ENCODE data around the gene TPK1. TPM values are rescaled to one million over a fixed set of nuclear protein-coding genes. Genes with fewer than 3 reads are reported as not detected.

Gene TPK1
- total and polyA plus RNA-seq, 2 donors (not counting 1 experiment from before 2014, with no cell fraction given), result 2.4 to 4.1 TPM

DNA sequence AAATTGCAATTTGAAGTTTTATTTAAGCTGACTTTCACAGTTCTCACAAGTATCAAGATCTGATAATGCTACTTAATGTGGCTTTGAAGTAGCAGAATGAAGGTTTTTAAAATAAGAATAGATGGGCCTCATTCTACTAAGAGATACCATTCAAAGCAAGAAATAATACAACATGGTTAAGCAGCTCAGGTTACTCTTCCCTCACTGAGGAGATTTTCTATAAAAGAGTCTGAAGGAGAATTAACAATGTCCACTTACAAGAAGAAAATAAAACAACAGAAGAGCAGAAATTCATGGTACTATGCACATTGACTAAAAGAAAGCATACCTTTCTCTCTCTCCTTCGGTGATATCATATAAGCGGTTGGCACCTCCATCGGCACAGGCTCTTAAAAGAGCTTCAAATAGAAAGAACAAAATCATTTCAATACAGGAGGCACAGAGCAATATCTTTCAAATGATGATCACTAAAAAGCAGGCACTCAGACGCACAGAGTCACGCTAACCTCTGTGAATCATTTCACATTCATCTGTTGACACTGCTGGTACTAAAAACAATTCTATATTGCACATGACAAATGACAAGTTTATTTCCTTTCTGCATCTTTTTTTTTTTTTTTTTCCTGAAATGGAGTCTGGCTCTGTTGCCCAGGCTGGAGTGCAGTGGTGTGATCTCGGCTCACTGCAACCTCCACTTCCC lies 153.1 kb downstream of the TPK1 start:
- H3K4me3 ChIP-seq (replicated peaks in 1 of 4; ENCODE audit: control extremely low read depth in 1 of 4, insufficient read depth in 1 of 4, low read depth in 3 of 4, low read length in 4 of 4), result no peak overlapping the region
- DNase-seq (ENCODE audit: low read depth in 2 of 2), result no peak
- no peaks in the 10 kb centered on the region for H4K20me1 ChIP-seq (ENCODE audit: control insufficient read depth, extremely low read depth, insufficient read depth, low read length)

DNA sequence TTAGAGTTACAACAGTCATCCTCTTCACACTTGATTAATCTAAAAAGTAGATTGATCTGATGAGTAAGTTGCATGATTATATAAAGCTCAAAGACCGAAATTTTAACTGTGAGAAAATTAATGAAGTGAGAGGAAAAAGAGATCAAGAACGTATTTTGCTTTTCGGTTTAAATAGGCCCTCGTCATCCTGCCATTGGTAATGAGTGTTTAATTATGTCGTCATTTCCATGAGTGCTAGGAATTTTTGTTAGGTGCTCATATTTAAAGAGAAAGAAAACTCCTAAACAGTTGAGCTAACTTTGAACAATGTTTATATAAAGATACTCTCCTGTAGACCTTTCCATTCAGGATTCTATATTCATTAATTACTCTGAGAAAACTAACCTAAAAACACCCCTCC lies 159.4 kb downstream of the TPK1 start:
- no peaks in the 10 kb centered on the region for H3K36me3 ChIP-seq (ENCODE audit: control insufficient read depth, insufficient read depth, low read length)
- H3K4me3 ChIP-seq (replicated peaks in 1 of 4; ENCODE audit: control extremely low read depth in 1 of 4, insufficient read depth in 1 of 4, low read depth in 3 of 4, low read length in 4 of 4), result no peak overlapping the region
- H3K4me2 ChIP-seq (ENCODE audit: extremely low read depth, insufficient read depth, low read length), result no peak overlapping the region
- H3K27ac ChIP-seq (ENCODE audit: insufficient read depth, low read length), result no peak overlapping the region
- H3K9me3 ChIP-seq (ENCODE audit: control insufficient read depth, insufficient read depth, low read depth, low read length), result no peaks in the 10 kb centered on the region
- no peaks in the 10 kb centered on the region for H4K20me1 ChIP-seq (ENCODE audit: control insufficient read depth, extremely low read depth, insufficient read depth, low read length)
- no peak for DNase-seq (ENCODE audit: low read depth in 2 of 2)
- TF ChIP-seq, protein P1, sequence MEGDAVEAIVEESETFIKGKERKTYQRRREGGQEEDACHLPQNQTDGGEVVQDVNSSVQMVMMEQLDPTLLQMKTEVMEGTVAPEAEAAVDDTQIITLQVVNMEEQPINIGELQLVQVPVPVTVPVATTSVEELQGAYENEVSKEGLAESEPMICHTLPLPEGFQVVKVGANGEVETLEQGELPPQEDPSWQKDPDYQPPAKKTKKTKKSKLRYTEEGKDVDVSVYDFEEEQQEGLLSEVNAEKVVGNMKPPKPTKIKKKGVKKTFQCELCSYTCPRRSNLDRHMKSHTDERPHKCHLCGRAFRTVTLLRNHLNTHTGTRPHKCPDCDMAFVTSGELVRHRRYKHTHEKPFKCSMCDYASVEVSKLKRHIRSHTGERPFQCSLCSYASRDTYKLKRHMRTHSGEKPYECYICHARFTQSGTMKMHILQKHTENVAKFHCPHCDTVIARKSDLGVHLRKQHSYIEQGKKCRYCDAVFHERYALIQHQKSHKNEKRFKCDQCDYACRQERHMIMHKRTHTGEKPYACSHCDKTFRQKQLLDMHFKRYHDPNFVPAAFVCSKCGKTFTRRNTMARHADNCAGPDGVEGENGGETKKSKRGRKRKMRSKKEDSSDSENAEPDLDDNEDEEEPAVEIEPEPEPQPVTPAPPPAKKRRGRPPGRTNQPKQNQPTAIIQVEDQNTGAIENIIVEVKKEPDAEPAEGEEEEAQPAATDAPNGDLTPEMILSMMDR (conservative IDR thresholded peaks at IDR 0.05 in 1 of 2, IDR thresholded peaks at IDR 0.05 in 1 of 2; ENCODE audit: low read depth in 1 of 2, low read length in 2 of 2), result no peak
- no peak for TF ChIP-seq EZH2 (IDR thresholded peaks at IDR 0.05; ENCODE audit: low read length, missing control alignments)
- no peaks in the 10 kb centered on the region for H3K4me1 ChIP-seq (ENCODE audit: control insufficient read depth, extremely low read depth, insufficient read depth, low read length)
- H3K27me3 ChIP-seq (ENCODE audit: control insufficient read depth, insufficient read depth, low read length), result no peaks in the 10 kb centered on the region
- H3K9ac ChIP-seq (ENCODE audit: insufficient read depth, low read length), result no peak overlapping the region
- no peak overlapping the region for H2AFZ ChIP-seq (ENCODE audit: low read length)
- no peaks in the 10 kb centered on the region for H3K79me2 ChIP-seq (ENCODE audit: control insufficient read depth, insufficient read depth, low read length)

More for the DNA sequence above, 153.1 kb downstream of the TPK1 start:
- Histone ChIP-seq H2AFZ (ENCODE audit: low read length) (no peak overlapping the region), H3K9me3 (ENCODE audit: control insufficient read depth, insufficient read depth, low read depth, low read length) (no peaks in the 10 kb centered on the region), H3K36me3 (ENCODE audit: control insufficient read depth, insufficient read depth, low read length) (no peaks in the 10 kb centered on the region), H3K4me1 (ENCODE audit: control insufficient read depth, extremely low read depth, insufficient read depth, low read length) (no peaks in the 10 kb centered on the region), H3K9ac (ENCODE audit: insufficient read depth, low read length) (no peak overlapping the region), H3K4me2 (ENCODE audit: extremely low read depth, insufficient read depth, low read length) (no peak overlapping the region), H3K79me2 (ENCODE audit: control insufficient read depth, insufficient read depth, low read length) (no peaks in the 10 kb centered on the region), H3K27ac (ENCODE audit: insufficient read depth, low read length) (no peak overlapping the region), H3K27me3 (ENCODE audit: control insufficient read depth, insufficient read depth, low read length) (no peaks in the 10 kb centered on the region)
- TF ChIP-seq EZH2 (IDR thresholded peaks at IDR 0.05; ENCODE audit: low read length, missing control alignments), result no peak
- TF ChIP-seq, protein P1 (conservative IDR thresholded peaks at IDR 0.05 in 1 of 2, IDR thresholded peaks at IDR 0.05 in 1 of 2; ENCODE audit: low read depth in 1 of 2, low read length in 2 of 2), result no peak

DNA sequence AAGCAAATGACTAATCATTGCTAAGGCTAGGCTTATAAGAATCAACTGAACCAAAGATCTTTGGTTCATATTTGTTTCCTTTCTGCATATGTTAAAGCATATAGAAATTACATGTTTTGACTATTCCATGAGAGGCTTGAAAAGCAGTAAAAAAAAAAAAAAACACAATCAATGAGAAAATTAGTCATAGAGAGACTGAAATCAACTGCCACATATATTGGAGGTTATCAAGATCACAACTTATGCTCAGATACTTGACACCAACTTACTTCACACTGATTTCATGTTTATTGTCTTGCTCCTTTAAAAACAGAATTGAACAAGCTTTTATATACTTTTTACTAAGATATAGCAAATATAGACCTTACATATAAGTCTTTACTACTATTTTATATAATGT lies 161.3 kb downstream of the TPK1 start:
- no peaks in the 10 kb centered on the region for H3K4me1 ChIP-seq (ENCODE audit: control insufficient read depth, extremely low read depth, insufficient read depth, low read length)
- H3K79me2 ChIP-seq (ENCODE audit: control insufficient read depth, insufficient read depth, low read length), result no peaks in the 10 kb centered on the region
- no peak overlapping the region for H3K9ac ChIP-seq (ENCODE audit: insufficient read depth, low read length)
- H3K36me3 ChIP-seq (ENCODE audit: control insufficient read depth, insufficient read depth, low read length), result no peaks in the 10 kb centered on the region
- H4K20me1 ChIP-seq (ENCODE audit: control insufficient read depth, extremely low read depth, insufficient read depth, low read length), result no peaks in the 10 kb centered on the region
- H3K27ac ChIP-seq (ENCODE audit: insufficient read depth, low read length), result no peak overlapping the region
- H3K9me3 ChIP-seq (ENCODE audit: control insufficient read depth, insufficient read depth, low read depth, low read length), result no peaks in the 10 kb centered on the region
- H3K4me2 ChIP-seq (ENCODE audit: extremely low read depth, insufficient read depth, low read length), result no peak overlapping the region
- H3K4me3 ChIP-seq (replicated peaks in 1 of 4; ENCODE audit: control extremely low read depth in 1 of 4, insufficient read depth in 1 of 4, low read depth in 3 of 4, low read length in 4 of 4), result no peak overlapping the region
- DNase-seq (ENCODE audit: low read depth in 2 of 2), result no peak
- H3K27me3 ChIP-seq (ENCODE audit: control insufficient read depth, insufficient read depth, low read length), result no peaks in the 10 kb centered on the region
- no peak for TF ChIP-seq EZH2 (IDR thresholded peaks at IDR 0.05; ENCODE audit: low read length, missing control alignments)
- TF ChIP-seq, protein P1 (conservative IDR thresholded peaks at IDR 0.05 in 1 of 2, IDR thresholded peaks at IDR 0.05 in 1 of 2; ENCODE audit: low read depth in 1 of 2, low read length in 2 of 2), result no peak
- no peak overlapping the region for H2AFZ ChIP-seq (ENCODE audit: low read length)
